Hematopoietic multipotent progenitor cell treated with erythropoietin and hydrocortisone succinate and interleukin-3 and kit ligand, for 8 days (in vitro differentiated cells): ENCODE data around the gene RELCH.

Experiments
- DNase-seq: peaks from one replicate; pipeline ENCODE4 v3.0.0-alpha.2; 2015

Gene RELCH

DNA sequence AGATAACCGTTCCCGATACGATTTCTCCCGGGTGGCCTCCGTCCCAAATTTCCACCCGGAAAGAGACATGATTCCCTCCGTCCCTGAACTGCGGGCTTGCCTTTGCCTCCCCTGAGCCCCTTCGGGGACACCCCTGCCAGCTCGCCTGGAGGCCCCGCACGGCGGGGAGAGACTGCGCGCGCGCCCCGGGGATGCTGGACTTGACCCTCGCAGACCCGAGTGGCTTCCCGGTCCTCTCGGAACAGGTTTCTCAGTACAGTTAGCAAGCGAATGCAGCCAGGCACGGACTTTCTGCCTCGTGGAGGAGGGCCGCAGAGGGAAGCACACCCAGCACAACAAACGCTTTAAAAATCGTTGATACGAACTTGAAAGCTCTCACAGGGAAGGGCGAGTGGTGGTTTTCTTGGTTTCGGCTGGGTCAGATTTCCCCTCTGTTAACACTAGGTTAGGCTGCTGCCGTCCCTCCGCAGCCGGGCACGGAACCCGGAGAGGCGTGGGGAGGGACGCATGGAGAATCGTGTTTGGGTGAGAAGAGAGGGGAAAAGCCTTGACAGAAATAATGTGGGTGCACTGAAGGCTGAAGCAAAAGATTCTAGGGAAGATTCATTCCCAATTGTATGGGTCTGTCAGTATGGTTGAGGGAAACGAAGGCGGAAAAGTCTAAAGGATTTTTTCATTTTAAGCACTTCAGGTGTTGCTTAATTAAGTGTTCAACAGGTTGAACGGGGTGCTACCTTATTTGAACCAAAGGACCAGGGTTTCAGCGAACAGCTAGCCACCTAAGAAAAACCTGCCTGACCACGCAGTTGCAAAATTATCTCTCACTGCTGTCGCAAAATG is 139.0 kb downstream of the RELCH start:
- DNase-seq, result no peak

GRCh38 chr18:62326646-62327348 is 139.7 kb downstream of the RELCH start:
- no peak for DNase-seq

GRCh38 chr18:62327977-62328376 is 140.9 kb downstream of the RELCH start:
- no peak for DNase-seq

- DNase-seq, result no peak
Measured at GRCh38 chr18:62328586-62329525, 141.8 kb downstream of the RELCH start.

DNA sequence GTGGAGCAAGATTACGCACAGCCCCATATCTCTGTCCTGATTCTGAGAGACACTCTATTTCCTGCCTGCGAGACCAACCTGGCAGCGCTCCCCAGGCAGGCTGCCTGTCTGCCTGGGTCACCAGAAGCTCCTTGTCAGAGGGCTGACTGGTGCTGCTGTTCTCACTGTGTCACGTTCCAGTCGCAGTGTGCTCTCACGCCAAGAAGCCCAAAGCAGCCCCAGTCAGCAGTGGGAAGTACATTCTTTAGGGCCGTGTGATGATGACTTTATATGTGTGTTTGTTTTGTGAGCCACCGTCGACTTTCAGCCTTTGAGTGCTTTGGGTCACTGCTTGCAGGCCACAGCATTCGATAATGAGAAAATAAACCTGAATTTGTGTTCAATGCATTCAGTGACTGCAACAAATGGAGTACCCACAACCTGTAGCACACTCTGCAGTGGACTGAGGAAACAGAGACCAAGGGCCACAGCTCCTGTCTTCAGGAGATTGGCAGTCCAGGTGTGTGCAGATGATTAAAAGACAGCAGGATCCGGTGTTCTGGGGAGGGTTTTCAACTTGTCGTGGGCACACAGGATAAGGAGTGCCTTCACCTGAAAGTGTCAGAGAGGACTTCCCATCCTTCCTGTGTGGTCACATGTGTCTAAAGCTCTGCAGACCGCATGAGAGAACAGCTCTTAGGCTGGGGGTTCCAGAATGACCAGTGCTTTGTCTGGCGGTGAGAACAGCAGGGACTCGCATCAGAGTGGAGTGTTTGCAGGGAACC is 142.8 kb downstream of the RELCH start:
- DNase-seq, result peak; percentile 15

GRCh38 chr18:62330650-62331049 is 143.6 kb downstream of the RELCH start:
- no peak for DNase-seq

GRCh38 chr18:62331581-62332356 is 144.7 kb downstream of the RELCH start:
- DNase-seq, result no peak

DNA sequence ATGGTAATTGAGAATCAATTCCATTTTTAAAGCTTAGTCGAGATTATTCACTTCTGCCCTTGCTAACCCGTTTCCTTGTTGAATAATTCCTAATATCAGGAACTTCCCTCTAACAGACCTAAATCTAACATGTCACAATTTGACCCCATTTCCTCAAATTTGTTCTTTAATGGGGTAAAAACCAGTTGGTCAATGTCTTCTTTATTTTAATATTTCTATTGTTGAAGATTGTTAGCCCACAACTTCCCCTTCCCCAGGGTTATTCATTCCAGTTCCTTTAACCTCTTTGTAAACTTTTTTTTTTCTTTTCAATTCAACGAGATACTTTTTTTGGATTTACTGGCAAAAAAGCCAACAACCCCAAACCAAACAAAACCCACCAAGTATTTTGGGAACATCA is 145.4 kb downstream of the RELCH start:
- no peak for DNase-seq

DNA sequence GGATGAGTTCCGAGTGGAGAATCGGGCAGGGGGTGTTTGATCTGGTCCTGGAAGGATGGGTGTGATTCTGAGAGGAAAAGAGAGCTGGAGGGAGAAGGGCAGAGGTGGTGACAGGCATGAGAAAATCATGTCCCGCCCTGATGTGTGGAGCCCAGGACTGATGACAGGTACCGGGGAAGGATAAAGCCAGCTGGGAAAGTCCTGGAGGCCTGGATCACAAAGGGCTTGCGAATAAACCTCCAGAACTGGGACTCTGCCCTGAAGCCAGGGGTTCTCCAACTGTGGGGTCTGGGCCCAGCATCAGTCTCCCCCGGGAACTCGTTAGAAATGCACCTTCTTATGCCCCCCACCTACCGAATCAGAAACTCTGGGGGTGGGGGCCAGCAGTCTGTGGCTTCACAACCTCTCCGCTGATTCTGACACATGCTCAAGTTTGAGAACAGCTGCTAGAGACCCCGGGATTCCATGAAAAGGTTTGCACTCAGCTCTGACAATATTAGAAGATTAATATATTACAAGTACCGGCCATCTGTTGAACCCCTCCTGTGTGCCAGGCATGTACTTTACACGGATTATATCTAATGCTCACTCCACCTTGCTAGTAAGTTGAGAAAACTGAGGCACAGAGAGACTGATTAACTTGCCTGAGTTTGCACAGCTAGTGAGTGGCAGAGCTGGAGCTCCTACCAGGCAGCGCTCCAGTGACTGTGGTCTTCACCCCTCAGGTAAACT is 146.1 kb downstream of the RELCH start:
- DNase-seq, result no peak

GRCh38 chr18:62334120-62334519 is 147.1 kb downstream of the RELCH start:
- DNase-seq, result no peak

- no peak for DNase-seq
Measured at GRCh38 chr18:62335494-62335893, 148.4 kb downstream of the RELCH start.

GRCh38 chr18:62336618-62337017 is 149.6 kb downstream of the RELCH start:
- DNase-seq, result no peak

DNA sequence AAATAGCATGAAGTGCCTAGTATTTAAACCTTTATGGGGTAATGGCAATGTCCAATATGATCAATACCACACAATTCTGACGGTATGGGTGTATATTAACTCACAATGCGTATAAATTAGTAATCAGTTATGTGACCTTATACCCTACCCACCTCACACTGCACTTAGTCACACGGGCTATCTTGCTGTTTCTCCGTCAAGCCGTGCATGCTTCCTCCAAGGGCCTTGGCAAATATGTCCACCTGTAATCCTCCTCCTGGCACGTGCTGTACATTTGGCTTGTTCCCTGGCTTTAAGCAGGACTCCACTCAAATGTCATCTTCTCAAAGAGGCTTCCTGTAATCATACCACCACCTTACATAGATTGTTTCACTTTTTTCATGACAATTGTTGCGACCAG is 150.3 kb downstream of the RELCH start:
- DNase-seq, result no peak

GRCh38 chr18:62338446-62339105 is 151.5 kb downstream of the RELCH start:
- no peak for DNase-seq

GRCh38 chr18:62339106-62339988 is 152.3 kb downstream of the RELCH start:
- no peak for DNase-seq

GRCh38 chr18:62340996-62341395 is 153.9 kb downstream of the RELCH start:
- DNase-seq, result no peak

GRCh38 chr18:62341473-62341872 is 154.4 kb downstream of the RELCH start:
- no peak for DNase-seq

DNA sequence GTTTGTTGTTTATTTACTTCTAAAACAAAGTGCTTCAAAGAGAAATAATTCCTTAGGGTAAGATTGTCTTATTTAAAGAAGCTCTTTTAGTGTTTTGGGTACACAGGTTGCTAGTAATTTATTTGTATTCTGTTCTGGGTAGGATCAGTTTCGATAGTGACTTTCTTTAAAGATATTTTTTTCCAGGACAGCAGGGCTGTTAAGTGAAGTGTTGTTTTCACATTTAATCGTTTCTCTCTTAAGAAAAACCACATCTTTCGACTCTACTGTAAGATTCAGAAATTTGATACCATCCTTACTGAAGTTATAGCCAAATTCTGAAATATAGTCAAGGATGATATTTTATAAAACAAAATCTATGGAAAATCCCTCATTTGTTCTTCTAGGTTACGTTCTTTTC is 155.8 kb downstream of the RELCH start:
- no peak for DNase-seq

GRCh38 chr18:62343316-62343715 is 156.3 kb downstream of the RELCH start:
- DNase-seq, result no peak
